Measurements from ENCODE around the gene AK5. TPM values are rescaled to one million over a fixed set of nuclear protein-coding genes. Genes with fewer than 3 reads are reported as not detected.
"Not testable (repeated sequence)": the region's sequence is repeated elsewhere in the genome, so short reads cannot be mapped to it uniquely, and the experiment has no call there.

Gene AK5
- total RNA-seq, 1 donor from 2014 or later = 0.42 TPM

DNA sequence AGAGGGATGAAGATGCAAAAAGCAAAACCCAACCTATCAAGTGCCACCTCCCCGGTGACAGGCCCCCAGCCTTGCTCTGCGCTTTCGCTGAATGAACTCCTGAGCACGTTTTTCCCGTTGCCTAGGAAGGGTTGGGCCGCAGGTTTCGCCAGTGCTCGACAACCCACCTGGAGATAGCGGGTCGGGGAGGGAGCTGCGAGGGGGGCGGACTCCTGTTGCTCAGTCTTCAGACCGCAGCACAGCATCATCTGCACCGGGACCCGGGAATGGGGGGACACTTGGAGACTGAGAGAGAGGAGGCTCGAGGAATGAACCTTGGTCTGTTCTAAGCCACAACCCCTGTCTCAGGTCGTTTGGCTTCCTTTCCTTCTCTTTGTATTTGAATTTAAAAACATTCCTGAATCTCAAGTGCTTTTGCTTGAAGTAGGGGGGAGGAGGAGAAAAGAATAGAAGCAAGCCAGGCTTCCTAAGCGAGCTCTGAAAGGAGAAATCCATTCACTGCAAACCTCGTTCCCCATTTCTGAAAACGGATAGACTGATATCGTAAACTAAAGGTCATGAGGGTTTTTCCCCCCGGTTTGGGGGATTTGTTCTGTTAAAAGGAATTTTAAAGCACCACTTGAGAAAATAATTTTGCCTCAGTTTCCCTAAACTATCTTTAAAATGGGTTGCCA is 1.2 kb downstream of the AK5 start:
- DNase-seq (no peak), ATAC-seq (no peak)
- intact Hi-C loops (cut with micrococcal nuclease) = no loop called here

GRCh38 chr1:77283701-77284425 is 2.0 kb downstream of the AK5 start:
- no peak for ATAC-seq
- intact Hi-C loops (cut with micrococcal nuclease) = no loop called here
- DNase-seq = no peak

- no peak for DNase-seq
- no peak for ATAC-seq
- intact Hi-C loops (cut with micrococcal nuclease) = no loop called here
Measured at GRCh38 chr1:77287535-77287934, 5.7 kb downstream of the AK5 start.

GRCh38 chr1:77288275-77288674 is 6.5 kb downstream of the AK5 start:
- no peak for ATAC-seq
- intact Hi-C loops (cut with micrococcal nuclease) = no loop called here
- DNase-seq = no peak

- intact Hi-C loops (cut with micrococcal nuclease) = no loop called here
- DNase-seq = no peak
- ATAC-seq = no peak
Measured at GRCh38 chr1:77290576-77290975, 8.8 kb downstream of the AK5 start.

GRCh38 chr1:77292551-77292950 is 10.7 kb downstream of the AK5 start:
- ATAC-seq (no peak), DNase-seq (no peak)
- intact Hi-C loops (cut with micrococcal nuclease) = no loop called here

DNA sequence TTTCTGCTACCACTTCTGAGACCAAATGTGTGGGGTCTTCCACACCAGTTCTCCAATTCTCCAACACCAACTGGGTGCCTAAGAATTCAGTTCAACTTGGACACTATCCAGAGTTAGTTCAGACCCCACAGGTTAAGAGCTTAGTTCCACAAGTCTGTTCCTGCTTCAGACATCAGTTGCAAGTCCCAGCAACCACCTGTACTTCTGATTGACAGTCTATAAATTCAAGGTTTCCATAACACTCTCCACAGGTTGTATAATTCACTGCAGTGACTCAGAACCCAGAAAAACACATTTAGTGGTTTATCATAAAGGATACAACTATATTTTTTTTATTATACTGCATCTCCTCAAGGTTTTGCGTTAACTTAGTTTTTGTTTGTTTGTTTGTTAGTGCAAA is 18.7 kb downstream of the AK5 start:
- intact Hi-C loops (cut with micrococcal nuclease) = no loop called here
- DNase-seq (no peak), ATAC-seq (no peak)

- DNase-seq (no peak), ATAC-seq (no peak)
- intact Hi-C loops (cut with micrococcal nuclease) = no loop called here
Measured at GRCh38 chr1:77303387-77303786, 21.6 kb downstream of the AK5 start.

GRCh38 chr1:77308889-77309621 is 27.2 kb downstream of the AK5 start:
- intact Hi-C loops (cut with micrococcal nuclease) = no loop called here
- DNase-seq (no peak), ATAC-seq (no peak)

DNA sequence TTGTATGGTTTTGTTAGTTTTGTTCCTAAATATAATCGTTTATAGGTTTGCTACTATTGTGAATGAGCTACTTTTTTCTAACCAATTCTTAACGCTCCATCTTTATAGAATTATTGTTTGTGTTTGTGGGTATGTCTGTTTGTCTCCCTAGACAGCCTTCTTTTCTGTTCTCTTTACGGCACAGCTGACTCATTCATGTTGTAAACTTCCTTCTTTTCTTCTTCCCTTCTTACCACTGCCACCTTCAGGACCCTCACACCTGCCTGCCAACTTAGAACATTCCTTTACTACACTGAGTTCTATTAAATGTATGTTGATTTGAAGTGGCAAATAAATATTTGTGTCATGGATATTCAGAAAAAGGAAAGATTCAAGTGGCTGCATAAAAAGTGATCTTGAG is 29.1 kb downstream of the AK5 start:
- intact Hi-C loops (cut with micrococcal nuclease) = no loop called here
- DNase-seq = no peak
- no peak for ATAC-seq

DNA sequence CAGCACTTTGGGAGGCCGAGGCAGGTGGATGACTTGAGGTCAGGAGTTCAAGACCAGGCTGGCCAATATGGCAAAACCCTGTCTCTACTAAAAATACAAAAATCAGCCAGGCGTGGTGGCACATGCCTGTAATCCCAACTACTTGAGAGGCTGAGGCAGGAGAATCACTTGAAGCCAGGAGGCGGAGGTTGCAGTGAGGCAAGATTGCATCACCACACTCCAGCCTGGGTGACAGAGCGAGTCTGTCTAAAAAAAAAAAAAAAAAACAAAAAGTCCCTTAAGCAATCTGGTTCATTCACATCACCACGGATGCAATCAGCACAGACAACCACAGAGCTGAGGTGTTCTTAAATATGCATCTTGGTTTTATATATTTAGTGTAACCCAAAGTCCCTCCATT is 30.5 kb downstream of the AK5 start:
- ATAC-seq; intact Hi-C loops (cut with micrococcal nuclease); DNase-seq: not testable (repeated sequence)

GRCh38 chr1:77313491-77313890 is 31.7 kb downstream of the AK5 start:
- intact Hi-C loops (cut with micrococcal nuclease) = no loop called here

DNA sequence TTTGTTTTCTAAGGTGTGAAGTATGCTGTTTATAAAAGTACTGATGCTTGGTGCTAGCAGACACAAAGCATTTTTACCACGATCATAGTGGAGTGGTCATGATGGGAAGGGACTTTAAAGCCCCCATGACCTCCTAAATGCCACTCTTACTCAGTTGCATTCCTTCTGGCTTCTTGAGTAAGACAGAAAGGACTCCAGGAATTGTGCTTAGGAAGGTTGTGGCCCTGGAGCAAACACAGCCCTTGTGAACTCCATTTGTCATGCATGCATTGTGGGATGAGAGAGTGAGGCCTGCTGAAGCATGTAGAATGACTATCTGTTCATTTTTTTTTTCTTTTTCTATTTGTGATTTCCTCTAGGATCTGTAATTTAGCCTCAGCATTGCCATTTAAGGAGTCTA is 34.2 kb downstream of the AK5 start:
- DNase-seq (no peak), ATAC-seq (no peak)
- intact Hi-C loops (cut with micrococcal nuclease) = no loop called here

More at GRCh38 chr1:77313491-77313890, 31.7 kb downstream of the AK5 start:
- ATAC-seq (peak; percentile 29), DNase-seq (no peak)

- ATAC-seq (no peak), DNase-seq (no peak)
- intact Hi-C loops (cut with micrococcal nuclease) = no loop called here
Measured at GRCh38 chr1:77316966-77317365, 35.1 kb downstream of the AK5 start.

DNA sequence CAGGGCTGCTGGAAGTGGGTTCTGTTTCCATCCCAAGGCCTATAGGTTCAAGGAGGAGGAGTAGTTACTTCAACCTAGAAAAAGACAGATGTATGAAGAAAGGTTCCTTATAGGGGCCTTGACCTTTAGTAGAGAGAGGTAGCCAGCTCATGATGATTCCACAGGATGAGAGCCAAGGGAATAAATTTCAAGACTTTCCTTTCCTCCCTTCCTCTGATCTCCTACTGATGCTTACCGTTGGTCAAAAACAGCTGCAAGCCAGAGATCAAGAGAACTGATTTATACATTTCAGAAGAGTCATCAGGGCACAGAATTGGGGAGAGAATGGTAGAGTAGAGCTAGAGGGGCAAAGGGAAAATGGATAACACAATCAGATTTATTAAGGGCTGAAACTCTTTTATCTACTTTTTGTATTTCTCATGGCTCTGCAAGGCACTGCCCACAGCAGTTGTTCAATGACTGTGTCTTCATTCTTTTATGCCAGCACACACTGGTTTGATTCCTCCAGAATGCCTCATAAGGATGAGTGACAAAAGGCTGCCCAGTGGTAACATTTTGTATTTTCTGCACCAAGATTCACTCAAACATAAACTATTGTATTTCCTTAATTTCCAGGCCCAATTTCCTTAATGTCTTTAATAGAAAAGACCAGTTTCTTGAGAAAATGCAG is 37.4 kb downstream of the AK5 start:
- intact Hi-C loops (cut with micrococcal nuclease) = no loop called here
- no peak for DNase-seq
- no peak for ATAC-seq

GRCh38 chr1:77322061-77322900 is 40.5 kb downstream of the AK5 start:
- intact Hi-C loops (cut with micrococcal nuclease) = no loop called here
- ATAC-seq (no peak), DNase-seq (no peak)

DNA sequence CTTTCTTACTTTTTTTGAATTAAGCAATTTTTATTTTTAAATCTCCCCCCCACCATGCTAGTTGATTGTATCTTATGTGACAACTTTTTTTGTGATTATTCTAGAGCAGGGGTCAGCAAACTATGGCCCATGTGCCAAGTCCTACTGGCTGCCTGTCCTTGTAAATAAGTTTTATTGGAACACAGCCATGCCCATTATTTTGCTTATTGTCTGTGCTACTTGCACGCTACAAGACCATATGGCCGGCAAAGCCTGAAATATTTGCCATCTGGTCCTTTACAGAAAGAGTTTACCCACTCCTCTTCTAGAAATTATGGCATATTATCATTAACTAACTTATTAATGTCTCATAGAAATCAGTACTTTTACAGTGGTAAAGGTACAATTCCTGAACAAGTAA is 51.7 kb downstream of the AK5 start:
- DNase-seq (no peak), ATAC-seq (no peak)
- intact Hi-C loops (cut with micrococcal nuclease) = no loop called here

GRCh38 chr1:77336729-77337128 is 54.9 kb downstream of the AK5 start:
- ATAC-seq = no peak
- intact Hi-C loops (cut with micrococcal nuclease) = no loop called here
- no peak for DNase-seq

DNA sequence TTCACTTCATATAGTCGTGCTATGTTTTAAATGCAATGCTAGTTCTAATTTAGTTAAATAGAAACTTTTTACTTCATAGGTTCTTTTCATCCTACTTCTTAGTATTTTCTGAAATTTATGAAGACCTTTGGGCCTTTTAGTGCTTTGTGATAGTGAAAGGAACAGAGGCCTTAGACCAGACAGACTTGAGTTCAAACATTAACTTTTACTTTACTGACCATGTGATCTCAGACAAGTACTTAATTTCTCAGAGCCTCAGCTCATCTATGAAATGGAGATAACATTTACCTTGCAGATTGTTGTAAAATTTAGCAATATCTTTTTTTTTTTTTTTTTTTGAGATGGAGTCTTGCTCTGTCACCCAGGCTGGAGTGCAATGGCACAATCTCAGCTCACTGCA is 57.5 kb downstream of the AK5 start:
- DNase-seq (no peak), ATAC-seq (no peak)
- intact Hi-C loops (cut with micrococcal nuclease) = no loop called here
